GM18519 (cell line): ENCODE data around the gene ODAD3.
"Not testable (repeated sequence)": the region's sequence is repeated elsewhere in the genome, so short reads cannot be mapped to it uniquely, and the experiment has no call there.

Source experiments
- ATAC-seq: cut with Tn5 transposase; IDR thresholded peaks from one replicate; pipeline ENCODE4 v1.9.1; 2021; ENCODE audit warnings: mild to moderate bottlenecking, moderate library complexity; ENCODE audit not compliant: unreplicated experiment, low FRiP score

ODAD3 gene

GRCh38 chr19:11461453-11461852 is 26.5 kb upstream of the ODAD3 start:
- no peak for ATAC-seq

- ATAC-seq, result no peak
These were observed 25.3 kb upstream of the ODAD3 start for GRCh38 chr19:11460207-11460606.

GRCh38 chr19:11458912-11459311 is 24.0 kb upstream of the ODAD3 start:
- ATAC-seq, result not testable (repeated sequence)

GRCh38 chr19:11458236-11458900 is 23.4 kb upstream of the ODAD3 start:
- no peak for ATAC-seq

GRCh38 chr19:11457831-11458230 is 22.9 kb upstream of the ODAD3 start:
- ATAC-seq, result no peak

- no peak for ATAC-seq
These were observed 22.2 kb upstream of the ODAD3 start for GRCh38 chr19:11457115-11457514.

GRCh38 chr19:11456659-11457058 is 21.7 kb upstream of the ODAD3 start:
- ATAC-seq, result no peak

- not testable (repeated sequence) for ATAC-seq
These were observed 20.3 kb upstream of the ODAD3 start for GRCh38 chr19:11455233-11455554.

GRCh38 chr19:11453468-11454341 is 18.8 kb upstream of the ODAD3 start:
- ATAC-seq, result no peak

- no peak for ATAC-seq
These were observed 17.8 kb upstream of the ODAD3 start for GRCh38 chr19:11452620-11453310.

GRCh38 chr19:11451871-11452619 is 17.1 kb upstream of the ODAD3 start:
- no peak for ATAC-seq

- ATAC-seq, result no peak
These were observed 16.5 kb upstream of the ODAD3 start for GRCh38 chr19:11451327-11451870.

- ATAC-seq, result no peak
These were observed 15.8 kb upstream of the ODAD3 start for GRCh38 chr19:11450570-11451326.

- no peak for ATAC-seq
These were observed 14.1 kb upstream of the ODAD3 start for GRCh38 chr19:11448923-11449554.

- ATAC-seq, result no peak
These were observed 13.5 kb upstream of the ODAD3 start for GRCh38 chr19:11448410-11448809.

GRCh38 chr19:11447347-11448262 is 12.7 kb upstream of the ODAD3 start:
- no peak for ATAC-seq

- no peak for ATAC-seq
These were observed 11.9 kb upstream of the ODAD3 start for GRCh38 chr19:11446652-11447301.

- no peak for ATAC-seq
These were observed 11.3 kb upstream of the ODAD3 start for GRCh38 chr19:11446271-11446651.
